Motor neuron (in vitro differentiated cells): ENCODE measurements around the gene ADAMTS8. TPM values are rescaled to one million over a fixed set of nuclear protein-coding genes. Genes with fewer than 3 reads are reported as not detected.

Experiments used
- ATAC-seq, 8 experiments: fragments of 200-7000 bp; cut with Tn5 transposase; replicated peaks in 6 of 8; 2 replicates each; pipeline ENCODE4 v1.8.0; 2021; ENCODE audit warnings: mild to moderate bottlenecking in 8 of 8, moderate library complexity in 8 of 8
- H3K27ac ChIP-seq, 2 donors: fragments of 250-450 bp; sonication (Bioruptor Pico); 2 replicates each; pipeline ENCODE4 v1.9.0; 2021; ENCODE audit warnings: antibody characterized with exemption in 2 of 2, mild to moderate bottlenecking in 2 of 2, moderate library complexity in 1 of 2
- H3K4me1 ChIP-seq, 2 donors: fragments of 250-450 bp; sonication (Bioruptor Pico); replicated peaks in 1 of 2; 2 replicates each; pipeline ENCODE4 v1.6.1; 2021; ENCODE audit warnings: antibody characterized with exemption in 2 of 2, mild to moderate bottlenecking in 2 of 2, moderate library complexity in 1 of 2
- H3K4me3 ChIP-seq, 5 donors: fragments of 250-450 bp; sonication (Bioruptor Pico); 2 replicates each; pipeline ENCODE4 v1.9.0; 2021; ENCODE audit warnings: antibody characterized with exemption in 5 of 5, mild to moderate bottlenecking in 5 of 5, moderate library complexity in 4 of 5
- WGBS, 10 experiments: fragments of 450-650 bp; shearing (Covaris generic); methylation state at CpG; one replicate each; pipeline ENCODE4 v1.0.0; 2022; 5-methylcytosine and 5-hydroxymethylcytosine counted together
- in situ Hi-C, 9 experiments: fragments of 400-800 bp; cut with MboI; loops; one replicate each; pipeline ENCODE4 v1.15.0; 2021; ENCODE audit warnings: low sequenced_read_pairs in 9 of 9, low pct_unique_long_range_greater_than_20kb in 2 of 9; ENCODE audit not compliant: unreplicated experiment in 9 of 9
- total RNA-seq, 8 experiments: library from RNA; unstranded; fragments of 300-600 nt; gene quantifications; 2 replicates each; pipeline versions ENCODE4 v1.2.3 to v1.2.4, GENCODE V29; 2022

The ADAMTS8 gene
- total RNA-seq, 8 experiments from 2014 or later, result 0.05 to 2.1 (median 0.22) TPM

- no peak overlapping the region for H3K27ac ChIP-seq
- peak in 1 of 8 experiments; percentile 56 for ATAC-seq
- H3K4me1 ChIP-seq, result peaks cover 0 to 8% of the 10 kb centered on the region in 2 donors
- in situ Hi-C loops, result no loop called here
- no peak overlapping the region for H3K4me3 ChIP-seq
- 38 to 62% (median 58%) methylated on average over 1 to 6 of the region's 6 CpGs; no CpG with 5 or more reads in 5 of the 10 experiments for WGBS, 10 experiments
These were observed 33.8 kb downstream of the ADAMTS8 start for GRCh38 chr11:130394615-130395014.

GRCh38 chr11:130391711-130392110 is 36.7 kb downstream of the ADAMTS8 start:
- Histone ChIP-seq H3K4me3 (no peak overlapping the region), H3K27ac (no peak overlapping the region), H3K4me1 (peaks cover 0 to 8% of the 10 kb centered on the region in 2 donors)
- ATAC-seq, result no peak
- in situ Hi-C loops, result no loop called here
- WGBS, 10 experiments, result 7 to 88% (median 47%) methylated on average over 2 to 8 of the region's 8 CpGs; no CpG with 5 or more reads in 2 of the 10 experiments

GRCh38 chr11:130390071-130390758 is 38.2 kb downstream of the ADAMTS8 start:
- in situ Hi-C loops, result no loop called here
- ATAC-seq, result peak in 6 of 8 experiments; percentile 38 to 96 (median 72)
- WGBS, 10 experiments, result 7 to 83% (median 46%) methylated on average over 2 to 10 of the region's 12 CpGs
- Histone ChIP-seq H3K27ac (no peak overlapping the region), H3K4me1 (peaks cover 0 to 8% of the 10 kb centered on the region in 2 donors), H3K4me3 (no peak overlapping the region)

- Histone ChIP-seq H3K4me3 (no peak overlapping the region), H3K4me1 (peaks cover 0 to 4% of the 10 kb centered on the region in 2 donors), H3K27ac (no peak overlapping the region)
- 27 to 100% (median 73%) methylated on average over 2 to 10 of the region's 16 CpGs; no CpG with 5 or more reads in 1 of the 10 experiments for WGBS, 10 experiments
- peak in 3 of 8 experiments; percentile 31 to 64 (median 55) for ATAC-seq
- in situ Hi-C loops, result no loop called here
These were observed 39.0 kb downstream of the ADAMTS8 start for GRCh38 chr11:130389335-130389935.

- ATAC-seq, result no peak
- H3K4me3 ChIP-seq, result no peak overlapping the region
- peaks cover 0 to 2% of the 10 kb centered on the region in 2 donors for H3K4me1 ChIP-seq
- whole genome bisulfite sequencing, 10 experiments, result 53 to 95% (median 86%) methylated on average over 1 to 10 of the region's 11 CpGs; no CpG with 5 or more reads in 2 of the 10 experiments
- in situ Hi-C loops, result no loop called here
- H3K27ac ChIP-seq, result no peak overlapping the region
These were observed 39.7 kb downstream of the ADAMTS8 start for GRCh38 chr11:130388607-130389205.

- H3K4me1 ChIP-seq, result peaks cover 0 to 2% of the 10 kb centered on the region in 2 donors
- WGBS, 10 experiments, result 97 to 100% (median 100%) methylated on average over 1 to 3 of the region's 3 CpGs; no CpG with 5 or more reads in 7 of the 10 experiments
- H3K27ac ChIP-seq, result no peak overlapping the region
- H3K4me3 ChIP-seq, result no peak overlapping the region
- no peak for ATAC-seq
- in situ Hi-C loops, result no loop called here
These were observed 42.4 kb downstream of the ADAMTS8 start for GRCh38 chr11:130386056-130386455.

- Histone ChIP-seq H3K4me1 (no peaks in the 10 kb centered on the region), H3K27ac (no peak overlapping the region), H3K4me3 (no peak overlapping the region)
- ATAC-seq, result peak in 5 of 8 experiments; percentile 18 to 74 (median 19)
- in situ Hi-C loops, result no loop called here
- 46 to 89% (median 55%) methylated on average over 3 to 10 of the region's 10 CpGs; no CpG with 5 or more reads in 2 of the 10 experiments for WGBS, 10 experiments
These were observed 44.8 kb downstream of the ADAMTS8 start for GRCh38 chr11:130383344-130384211.

- Histone ChIP-seq H3K4me3 (no peak overlapping the region), H3K27ac (no peak overlapping the region), H3K4me1 (no peaks in the 10 kb centered on the region)
- ATAC-seq, result peak in 3 of 8 experiments; percentile 48 to 58 (median 50)
- in situ Hi-C loops, result no loop called here
- 56 to 100% (median 80%) methylated on average over 1 to 6 of the region's 7 CpGs; no CpG with 5 or more reads in 5 of the 10 experiments for whole genome bisulfite sequencing, 10 experiments
These were observed 47.1 kb downstream of the ADAMTS8 start for GRCh38 chr11:130381317-130381716.

- H3K27ac ChIP-seq, result no peak overlapping the region
- H3K4me1 ChIP-seq, result no peaks in the 10 kb centered on the region
- peak in 3 of 8 experiments; percentile 89 to 97 (median 97) for ATAC-seq
- WGBS, 10 experiments, result 0 to 94% (median 77%) methylated on average over 1 to 3 of the region's 5 CpGs; no CpG with 5 or more reads in 3 of the 10 experiments
- H3K4me3 ChIP-seq, result no peak overlapping the region
- in situ Hi-C loops, result no loop called here
These were observed 47.6 kb downstream of the ADAMTS8 start for GRCh38 chr11:130380778-130381177.

- 74 to 100% (median 91%) methylated on average over 1 to 5 of the region's 5 CpGs; no CpG with 5 or more reads in 2 of the 10 experiments for WGBS, 10 experiments
- in situ Hi-C loops, result no loop called here
- ATAC-seq, result no peak
- Histone ChIP-seq H3K27ac (no peak overlapping the region), H3K4me1 (no peaks in the 10 kb centered on the region), H3K4me3 (no peak overlapping the region)
These were observed 49.1 kb downstream of the ADAMTS8 start for GRCh38 chr11:130379276-130379675.

- no peak overlapping the region for H3K27ac ChIP-seq
- no peaks in the 10 kb centered on the region for H3K4me1 ChIP-seq
- in situ Hi-C loops, result no loop called here
- no peak overlapping the region for H3K4me3 ChIP-seq
- 23 to 100% (median 64%) methylated on average over 1 to 9 of the region's 10 CpGs for WGBS, 10 experiments
- ATAC-seq, result no peak
These were observed 57.4 kb downstream of the ADAMTS8 start for GRCh38 chr11:130370845-130371590.

- Histone ChIP-seq H3K4me1 (no peaks in the 10 kb centered on the region), H3K27ac (no peak overlapping the region), H3K4me3 (no peak overlapping the region)
- ATAC-seq, result no peak
- 14 to 100% (median 90%) methylated on average over 1 to 4 of the region's 4 CpGs; no CpG with 5 or more reads in 1 of the 10 experiments for WGBS, 10 experiments
- in situ Hi-C loops, result no loop called here
These were observed 58.7 kb downstream of the ADAMTS8 start for GRCh38 chr11:130369713-130370112.
